Heart left ventricle (tissue), 13 donors: ENCODE measurements around the gene PLA2G3.

ENCODE experiments used
- CTCF ChIP-seq, 12 donors: fragments of 200-600 bp; sonication (generic) in 4 of 12; IDR thresholded peaks; one replicate each; pipeline versions ENCODE4 v1.5.0 to v1.8.0; 2018 to 2022; ENCODE audit warnings: antibody characterized with exemption in 12 of 12, mild to moderate bottlenecking in 5 of 12
- POLR2A ChIP-seq, 2 donors: fragments of 450-650 bp; IDR thresholded peaks; one replicate each; pipeline ENCODE4 v1.6.1; 2017; ENCODE audit warnings: antibody characterized with exemption in 2 of 2, mild to moderate bottlenecking in 2 of 2, moderate library complexity in 2 of 2
- donor health status: ischemic (EF 13 %, LVEDD 7.1; RV severe dilation, severe dysfunction).
- donor health status: DM: no; HTN: yes; CAD: no.
- donor health status: DM: no; HTN: no; CAD: no.
- donor health status: ischemic (EF 25% LVEDD 6.9; RV normal size, moderate dysfunction).
- donor health status: ischemic (EF 25% LVEDD 5.7; RV mildly dilated, moderate dysfunction).
- donor health status: ischemic (EF 35%, LVEDD 5.7; RV mildly dilated, moderate dysfunction).
- donor health status: nonischemic (EF 11% LVEDD 7.7; RV severe dilation, severe dysfunction).
- donor health status: DM: yes; HTN: yes; CAD: no.
- donor health status: PGD.
- donor health status: ischemic (EF 29% LVEDD 5.4; RV normal size, mild dysfunction).
- donor health status: nonischemic (EF 23%, LVEDD 6.1; RV moderate dilation, normal function).

GRCh38 chr22:31128156-31128555 lies 12.2 kb downstream of the PLA2G3 start:
- TF ChIP-seq CTCF (IDR thresholded peaks at IDR 0.05), result no peak
- no peak for TF ChIP-seq POLR2A (IDR thresholded peaks at IDR 0.05)
